ENCODE measurements around the gene NEDD8.

DNA sequence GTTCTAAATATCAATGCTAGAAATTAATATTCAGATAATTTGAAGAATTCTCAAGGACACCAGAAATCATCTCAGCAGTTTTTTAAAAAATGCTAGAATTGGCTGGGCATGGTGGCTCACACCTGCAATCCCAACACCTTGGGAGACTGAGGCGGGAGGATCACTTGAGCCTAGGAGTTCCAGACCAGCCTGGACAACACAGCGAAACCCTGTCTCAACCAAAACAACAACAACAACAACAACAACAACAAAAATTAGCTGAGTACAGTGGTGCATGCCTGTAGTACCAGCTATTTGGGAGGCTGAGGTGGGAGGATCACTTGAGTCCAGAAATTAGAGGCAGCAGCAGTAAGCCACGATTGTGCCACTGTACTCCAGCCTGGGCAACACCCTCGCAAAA is 13.1 kb downstream of the NEDD8 start:
- TF ChIP-seq POLR2A (IDR thresholded peaks at IDR 0.05) (no peak), CTCF (IDR thresholded peaks at IDR 0.05) (no peak)
